Activated CD4-positive, alpha-beta T cell treated with anti-CD3 and anti-CD28 coated beads, Interleukin-2, amount 50 U/mL, for 48 hours (primary cell): ENCODE results near the gene SCYGR4.
A peak's percentile ranks its signal among the peaks of the same experiment; 100 is the strongest.
"Not testable (repeated sequence)": the region's sequence is repeated elsewhere in the genome, so short reads cannot be mapped to it uniquely, and the experiment has no call there.

ENCODE experiments used
- DNase-seq, 2 experiments: peaks; one replicate each; pipeline ENCODE4 v3.0.0-alpha.2; 2020

SCYGR4 gene

DNA sequence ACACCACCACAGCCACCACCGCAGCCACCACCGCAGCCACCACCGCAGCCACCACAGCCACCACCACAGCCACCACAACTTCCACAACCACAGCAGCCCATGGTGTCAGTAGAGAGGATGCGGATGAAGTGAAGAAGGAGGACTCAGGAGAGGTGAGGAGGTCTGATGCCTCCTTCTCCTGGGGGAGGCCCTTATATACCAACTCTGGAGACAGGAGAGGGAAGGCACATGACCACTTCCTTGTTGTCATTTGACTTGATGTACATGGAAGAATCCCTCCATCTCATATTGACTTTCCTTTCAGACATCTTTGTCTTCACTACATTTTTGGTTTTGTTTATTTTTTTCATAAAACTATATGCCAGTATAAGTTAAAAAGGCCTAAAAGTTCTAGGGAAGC, 2.6 kb upstream of the SCYGR4 start, which contains the start of gene SCYGR3:
Gene SCYGR3 (minus strand): TSS at position 101 of the 400 bp plus-strand sequence. CDS start 0 bp downstream, at position 101.
- DNase-seq = no peak

DNA sequence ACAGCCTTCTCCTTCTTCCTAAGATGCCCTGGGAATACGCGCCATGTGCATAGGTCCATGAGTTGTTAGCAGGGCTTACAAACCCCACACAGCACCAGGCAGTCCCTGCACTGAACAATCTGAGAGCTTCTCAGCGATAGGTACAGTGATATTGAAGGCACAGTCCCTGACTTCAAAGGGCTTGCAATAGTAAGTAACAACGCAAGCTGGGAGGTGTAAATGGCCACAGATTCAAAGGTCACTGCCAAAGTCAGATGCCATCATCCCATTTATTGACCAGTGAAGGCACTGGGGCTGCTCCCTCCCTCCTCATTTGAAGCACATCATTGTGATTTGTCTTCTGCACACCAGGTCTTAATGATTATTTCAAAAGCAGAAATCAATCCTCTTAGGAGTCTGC, 2.1 kb upstream of the SCYGR4 start:
- DNase-seq = no peak

DNA sequence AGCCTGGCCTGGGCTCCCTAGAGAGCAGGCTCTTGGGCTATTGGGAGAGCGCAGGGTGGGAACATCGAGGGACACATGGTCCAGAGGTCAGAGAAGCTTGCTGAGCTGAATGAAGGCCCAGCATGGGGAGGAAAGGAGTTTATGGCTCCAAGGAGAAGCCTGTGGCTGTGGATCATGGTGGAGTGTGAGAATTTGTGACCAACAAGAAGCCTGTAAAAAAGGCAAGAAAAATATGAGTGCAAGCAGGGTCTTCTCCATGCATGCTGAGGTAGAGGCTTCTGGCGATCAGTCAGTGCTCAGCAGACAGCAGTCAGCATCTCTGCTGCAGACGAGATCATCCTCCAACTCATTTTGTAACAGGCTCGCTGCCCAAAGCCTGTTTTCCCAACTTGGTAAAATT, 1.4 kb upstream of the SCYGR4 start:
- DNase-seq = no peak

DNA sequence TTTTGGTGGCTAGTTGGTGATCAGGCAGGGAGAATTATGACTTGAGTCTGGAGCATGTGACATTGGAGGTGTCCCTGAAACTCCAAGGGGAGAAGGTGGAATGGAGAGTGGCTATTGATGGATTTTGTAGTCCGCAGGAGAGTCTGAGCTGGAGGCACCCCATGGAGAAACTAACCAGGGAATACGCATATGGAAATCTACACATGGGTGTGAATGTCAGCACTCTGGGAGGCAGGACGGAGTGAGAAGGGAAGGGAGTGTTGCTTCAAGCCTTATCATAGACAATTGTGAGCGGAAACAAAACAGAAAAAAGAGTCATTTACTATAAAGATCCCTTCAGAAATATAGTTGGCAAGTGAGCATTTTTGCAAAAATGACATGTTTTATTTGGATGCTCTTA, 667 bp upstream of the SCYGR4 start:
- DNase-seq = no peak

DNA sequence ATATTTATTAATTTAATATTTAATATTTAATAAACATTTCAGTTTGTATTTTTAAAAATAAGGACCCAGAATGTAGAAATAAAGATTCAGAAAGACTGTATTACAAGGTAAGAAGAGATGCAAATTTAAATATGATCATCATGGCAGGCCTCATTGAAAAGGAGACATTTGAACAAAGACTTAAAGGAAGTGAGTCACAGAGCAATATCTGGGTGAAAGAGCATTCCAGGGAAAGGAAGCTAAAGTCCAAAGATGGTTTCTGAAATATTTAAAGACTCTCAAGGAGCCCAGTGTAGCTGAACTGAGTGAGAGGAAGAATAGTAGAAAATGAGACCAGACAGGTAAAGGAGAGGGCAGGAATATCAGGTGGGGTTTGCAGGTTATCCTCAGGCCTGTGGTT, 5.9 kb downstream of the SCYGR4 start:
- DNase-seq = no peak

DNA sequence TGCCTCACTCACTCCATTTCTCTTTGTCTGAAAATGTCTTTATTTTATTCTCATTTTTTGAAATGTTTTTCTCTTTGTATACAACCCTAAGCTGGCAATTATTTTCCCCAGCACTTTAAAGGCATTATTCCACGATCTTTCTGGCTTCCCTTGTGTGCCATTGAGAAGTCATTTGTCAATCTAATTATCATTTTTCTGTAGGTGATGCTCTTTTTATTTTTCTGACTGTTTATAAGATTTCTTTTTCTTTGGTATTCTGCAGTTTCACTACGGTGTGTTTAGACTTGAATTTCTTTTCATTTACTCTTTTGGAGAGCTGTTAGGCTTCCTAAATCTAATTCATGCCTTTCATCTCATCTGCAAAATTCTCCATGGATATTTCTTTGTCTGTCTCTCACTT, 8.1 kb downstream of the SCYGR4 start:
- no peak for DNase-seq

DNA sequence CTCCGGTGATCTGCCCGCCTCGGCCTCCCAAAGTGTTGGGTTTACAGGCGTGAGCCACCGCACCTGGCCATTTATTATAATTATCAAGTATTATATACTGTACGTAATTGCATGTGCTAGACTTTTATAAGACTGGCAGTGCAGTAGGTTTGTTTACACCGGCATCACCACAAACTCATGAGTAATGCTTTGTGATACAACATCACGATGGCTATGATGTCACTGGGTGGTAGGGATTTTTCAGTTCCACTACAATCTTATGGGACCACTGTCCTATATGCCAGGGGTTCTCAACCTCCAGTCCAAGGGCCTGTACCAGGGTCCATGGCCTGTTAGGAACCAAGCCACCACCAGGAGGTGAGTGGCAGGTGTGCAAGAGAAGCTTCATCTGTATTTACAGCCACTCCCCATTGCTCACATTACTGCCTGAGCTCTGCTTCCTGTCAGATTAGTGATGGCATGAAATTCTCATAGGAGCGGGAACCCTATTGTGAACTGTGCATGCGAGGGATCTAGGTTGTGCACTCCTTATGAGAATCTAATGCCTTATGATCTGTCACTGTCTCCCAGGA, 9.4 kb downstream of the SCYGR4 start:
- DNase-seq = no peak

DNA sequence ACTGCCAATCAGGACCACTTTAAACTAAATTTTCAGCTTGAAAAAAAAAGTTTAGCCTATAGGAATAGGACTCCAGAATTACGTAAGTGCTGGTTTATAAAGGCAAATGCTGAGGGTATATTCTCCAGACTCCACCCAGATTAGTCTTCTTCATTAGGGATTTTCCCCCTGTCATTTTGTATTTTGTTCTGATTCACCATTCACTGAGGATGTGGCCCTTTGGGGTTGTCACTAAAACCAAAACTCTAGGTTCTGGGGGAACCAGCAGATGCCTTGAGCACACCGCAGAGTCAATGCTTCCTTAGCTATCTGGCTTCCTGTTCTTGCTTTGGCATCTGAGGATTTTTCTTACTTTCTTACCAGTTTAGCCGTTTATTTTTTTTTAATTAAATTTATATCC, 10.5 kb downstream of the SCYGR4 start:
- DNase-seq = peak in 1 of 2 experiments; percentile 12

DNA sequence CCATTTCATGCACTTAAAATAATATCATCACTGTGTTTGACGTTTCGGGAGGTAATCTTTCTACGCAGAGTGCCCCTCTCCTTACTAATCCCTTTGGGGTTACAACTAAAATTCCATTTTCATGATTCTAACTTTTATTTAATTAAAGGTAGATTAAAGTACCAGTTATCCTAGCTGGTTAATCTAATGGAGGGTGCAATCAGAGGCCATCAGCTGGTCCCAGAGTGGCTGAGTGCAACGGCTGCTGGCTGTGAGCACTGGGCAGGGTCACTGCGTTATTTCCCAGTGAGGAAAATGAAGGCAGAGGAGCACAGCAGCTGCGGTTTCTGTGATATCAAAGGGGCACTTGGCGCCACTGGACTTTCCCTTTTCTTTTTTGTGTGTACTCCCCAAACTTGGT, 12.1 kb downstream of the SCYGR4 start:
- DNase-seq = no peak

DNA sequence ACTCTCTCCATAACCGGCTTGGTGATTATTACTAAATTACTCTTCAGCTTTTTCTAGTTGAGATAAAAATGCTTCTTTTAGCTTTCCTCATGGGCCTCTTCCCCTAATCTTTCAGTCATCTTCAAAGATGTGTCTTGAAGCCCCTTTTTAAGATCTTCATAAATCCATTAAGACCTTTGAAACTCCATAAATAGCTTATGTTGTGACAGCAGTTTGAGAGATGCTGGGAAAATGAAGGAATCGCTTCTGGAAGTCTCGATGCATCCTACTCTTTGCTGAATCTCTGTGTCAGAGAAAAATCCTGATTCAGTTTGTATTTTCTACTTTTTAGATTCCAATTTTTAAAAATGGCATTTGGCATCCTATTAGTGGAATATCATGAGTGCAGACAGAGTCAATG, 13.0 kb downstream of the SCYGR4 start:
- DNase-seq = no peak

DNA sequence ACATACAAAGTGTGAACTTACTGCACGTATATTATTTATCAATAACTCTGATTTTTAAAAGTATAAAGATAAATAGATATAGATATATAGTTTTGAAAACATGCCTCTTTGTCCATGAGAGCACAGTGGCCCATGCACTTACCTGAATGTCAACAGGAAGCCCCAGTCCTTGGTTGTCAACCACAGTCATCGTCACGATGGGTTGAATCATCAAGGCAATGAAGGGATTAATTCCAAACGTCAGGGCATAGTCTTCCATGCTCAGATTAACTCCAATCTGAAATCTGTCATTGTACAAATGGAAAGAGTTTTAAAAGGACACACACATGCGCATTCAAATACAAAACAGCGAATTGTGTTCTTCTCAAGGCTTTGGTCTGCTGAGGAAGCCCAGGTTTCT, 15.5 kb downstream of the SCYGR4 start:
- DNase-seq = no peak

DNA sequence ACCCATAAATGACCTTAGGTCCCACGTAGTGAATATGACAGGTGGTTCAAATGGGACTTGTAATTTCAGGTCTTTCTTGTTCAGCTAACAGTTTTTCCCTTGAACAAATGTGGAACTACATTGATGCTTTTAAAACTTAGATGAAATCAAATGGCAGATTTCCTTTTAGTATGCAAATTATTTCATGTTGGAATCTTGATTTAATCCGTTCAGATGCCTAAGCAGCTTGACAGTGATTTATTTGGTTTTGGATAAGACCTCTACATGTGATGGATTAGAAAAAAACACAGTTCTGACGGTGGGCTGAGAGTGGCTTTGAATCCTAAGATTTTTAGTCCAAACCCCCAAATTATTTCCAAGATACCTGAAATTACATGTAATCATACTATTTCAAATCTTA, 16.9 kb downstream of the SCYGR4 start:
- no peak for DNase-seq

DNA sequence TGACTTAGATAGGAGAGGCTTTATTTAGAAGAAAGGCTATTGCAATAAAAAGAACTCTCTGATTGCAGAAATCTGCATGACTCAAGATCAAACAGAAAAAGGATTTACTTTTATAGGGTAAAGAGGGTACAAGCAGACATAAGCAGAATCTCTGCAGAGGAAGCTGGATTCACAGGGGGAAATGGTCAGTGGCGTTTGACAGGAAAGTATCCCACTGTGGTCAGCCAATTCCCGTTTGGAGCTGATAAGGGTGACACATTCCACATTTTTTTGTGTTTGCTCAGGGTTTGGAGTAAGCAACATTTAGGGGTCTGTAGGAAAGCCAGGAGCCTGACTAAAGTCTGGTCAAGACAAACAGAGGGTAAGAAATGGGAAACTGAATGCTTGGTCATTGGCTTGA, 25.4 kb downstream of the SCYGR4 start:
- no peak for DNase-seq

DNA sequence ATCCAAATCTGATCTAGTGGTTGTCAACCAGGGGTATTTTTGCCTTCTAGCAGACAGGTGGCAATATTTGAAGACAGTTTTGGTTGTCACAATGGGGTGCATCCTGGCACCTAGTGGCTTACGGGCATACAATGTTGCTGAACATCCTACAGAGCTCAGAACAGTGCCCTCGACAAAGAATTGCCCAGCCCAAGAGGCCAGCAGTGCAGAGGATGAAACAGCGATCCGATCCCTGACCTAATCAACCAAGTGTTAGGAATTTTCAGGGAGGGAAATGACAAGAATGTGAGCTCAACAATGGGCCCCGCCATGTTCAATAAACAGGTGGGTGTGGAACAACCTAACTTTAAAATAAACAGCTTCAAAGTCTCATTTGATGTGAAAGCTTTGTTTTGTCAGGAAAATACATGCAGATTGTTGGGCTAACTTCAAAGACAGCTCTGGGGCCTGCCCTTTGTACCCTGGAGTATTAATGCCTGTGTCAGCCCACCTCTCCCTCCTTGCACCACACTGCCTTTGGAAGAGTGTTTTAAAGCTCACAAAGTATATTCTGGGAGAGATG, 26.8 kb downstream of the SCYGR4 start:
- DNase-seq = no peak

DNA sequence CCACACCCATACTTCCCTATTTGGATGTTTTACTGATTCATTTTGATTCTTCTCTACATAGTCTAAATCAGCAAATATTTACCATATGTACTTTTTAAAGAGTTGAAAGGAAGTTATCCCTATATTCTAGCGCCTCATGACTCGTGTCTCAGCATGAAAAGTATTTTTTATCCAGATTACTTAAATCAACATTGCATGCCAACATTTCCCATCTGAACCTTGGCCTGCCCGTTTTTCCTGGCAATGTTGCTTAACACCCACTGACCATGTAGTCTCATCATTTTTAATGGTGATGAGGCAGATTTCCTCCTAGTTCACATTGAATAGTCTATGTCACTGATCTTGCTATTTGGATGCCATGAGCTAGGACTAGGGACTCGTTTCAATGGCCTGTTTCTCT, 36.1 kb downstream of the SCYGR4 start:
- no peak for DNase-seq

DNA sequence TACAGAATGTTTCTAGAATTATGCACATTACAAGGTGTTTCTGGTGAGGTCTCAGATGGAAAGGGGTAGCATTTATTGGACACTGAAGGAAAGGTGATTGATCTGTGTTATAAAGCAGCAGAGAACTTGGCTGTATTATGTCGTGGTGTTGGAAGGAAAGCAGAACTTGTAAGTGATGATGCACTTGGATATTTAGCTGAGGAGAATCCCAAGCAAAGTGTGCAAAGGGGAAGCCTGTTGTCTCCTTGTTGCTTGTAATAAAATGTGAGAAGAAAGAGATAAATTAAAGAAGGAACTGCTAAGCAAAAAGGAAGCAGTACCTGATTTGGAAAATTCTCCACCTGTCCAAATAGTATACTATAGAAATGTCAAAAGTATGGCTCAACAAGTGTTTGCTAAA, 37.1 kb downstream of the SCYGR4 start:
- DNase-seq = no peak

DNA sequence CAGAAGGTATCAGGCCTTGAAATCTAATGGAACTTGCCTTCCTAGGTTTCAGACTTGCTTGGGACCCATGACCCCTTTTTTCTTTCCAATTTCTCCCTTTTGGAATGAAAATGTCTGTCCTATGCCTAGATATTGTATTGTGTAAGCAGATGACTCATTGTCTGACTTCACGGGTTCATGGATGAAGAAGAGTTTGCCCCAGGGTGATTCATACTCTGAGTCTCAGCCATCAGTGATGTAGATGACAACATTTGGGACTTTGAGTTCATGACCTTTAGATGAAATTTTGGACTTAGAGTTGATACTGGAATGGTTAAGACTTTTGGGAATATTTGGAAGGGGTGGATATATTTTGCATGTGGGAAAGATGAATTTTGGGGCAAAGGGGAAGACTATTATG, 38.2 kb downstream of the SCYGR4 start:
- DNase-seq = no peak

DNA sequence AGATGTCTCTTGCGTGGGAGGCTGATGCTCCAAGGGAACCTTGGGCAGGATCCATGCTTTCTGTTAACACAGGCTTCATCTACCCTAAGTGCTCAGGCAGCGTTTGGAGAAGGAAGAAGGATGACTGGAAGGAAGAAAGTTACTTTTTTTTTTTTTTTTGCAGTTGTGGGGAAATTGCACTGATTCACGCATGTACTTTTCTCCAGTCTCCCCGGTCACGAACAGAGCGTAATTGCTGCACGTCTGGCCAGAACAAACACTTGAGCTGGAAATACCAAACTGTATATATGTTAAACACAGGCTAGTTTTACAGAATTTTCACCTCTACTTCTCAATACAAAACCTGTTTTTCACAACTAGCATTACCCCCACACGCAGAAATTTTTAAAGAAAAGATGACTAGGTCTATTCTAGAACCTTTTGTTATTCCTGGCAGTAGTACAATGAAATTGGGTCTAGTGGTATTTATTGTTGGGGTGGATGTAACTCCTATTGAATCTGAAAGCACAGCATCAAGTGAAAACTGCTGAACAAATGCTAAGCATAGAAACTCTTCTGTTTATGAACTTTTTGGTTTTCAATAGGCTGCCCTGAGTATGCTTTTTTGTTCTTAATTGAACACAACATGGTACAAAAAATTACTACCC, 40.0 kb downstream of the SCYGR4 start:
- DNase-seq = no peak

DNA sequence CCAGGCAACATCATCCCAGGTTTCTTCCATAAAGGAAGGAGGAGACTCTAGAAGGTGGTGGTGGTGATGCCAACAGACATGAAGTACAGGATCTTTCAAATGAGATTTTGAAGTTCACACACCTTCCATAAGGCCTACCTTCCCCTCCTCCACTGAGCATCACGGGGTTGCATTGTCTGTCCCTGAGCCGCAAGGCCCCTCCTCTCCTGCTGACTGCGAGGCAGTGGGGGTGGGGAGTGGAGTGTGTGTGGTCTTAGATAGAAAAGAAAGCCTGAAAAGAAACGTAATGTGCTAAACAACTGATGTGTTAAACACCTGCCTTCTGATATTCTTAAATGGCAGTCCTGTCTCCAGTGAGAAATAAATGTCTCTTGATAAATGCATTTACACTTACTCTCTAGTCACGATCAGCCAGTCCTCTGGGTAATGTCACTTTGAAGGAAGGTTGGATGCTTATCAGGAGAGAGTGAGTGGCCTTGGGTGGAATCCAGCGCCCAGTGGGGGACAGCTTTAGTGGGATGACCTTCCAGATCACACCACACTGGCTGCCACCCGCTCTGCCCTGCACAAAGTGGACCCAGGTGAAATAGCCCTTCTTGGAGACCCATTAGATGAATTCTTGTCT, 43.8 kb downstream of the SCYGR4 start:
- DNase-seq = no peak

DNA sequence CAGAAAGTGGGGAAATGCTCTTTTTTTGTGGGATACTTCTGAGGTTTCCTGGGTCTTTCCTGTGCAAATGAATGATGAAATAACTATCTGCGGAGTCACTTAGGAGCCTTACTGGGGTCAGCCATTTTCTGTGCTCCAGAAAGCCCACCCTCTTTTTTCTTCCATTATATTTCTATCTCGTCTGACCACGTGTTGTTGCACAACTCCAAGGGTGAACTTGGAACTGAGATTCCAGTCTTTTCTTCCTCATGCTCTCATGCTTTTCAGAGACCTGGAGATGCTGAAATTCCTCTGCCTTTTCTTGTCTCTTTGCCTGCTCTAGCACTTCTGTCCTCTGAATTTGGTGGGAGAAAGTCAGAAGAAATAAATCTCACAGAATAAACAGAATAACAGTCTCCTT, 44.5 kb downstream of the SCYGR4 start:
- no peak for DNase-seq

DNA sequence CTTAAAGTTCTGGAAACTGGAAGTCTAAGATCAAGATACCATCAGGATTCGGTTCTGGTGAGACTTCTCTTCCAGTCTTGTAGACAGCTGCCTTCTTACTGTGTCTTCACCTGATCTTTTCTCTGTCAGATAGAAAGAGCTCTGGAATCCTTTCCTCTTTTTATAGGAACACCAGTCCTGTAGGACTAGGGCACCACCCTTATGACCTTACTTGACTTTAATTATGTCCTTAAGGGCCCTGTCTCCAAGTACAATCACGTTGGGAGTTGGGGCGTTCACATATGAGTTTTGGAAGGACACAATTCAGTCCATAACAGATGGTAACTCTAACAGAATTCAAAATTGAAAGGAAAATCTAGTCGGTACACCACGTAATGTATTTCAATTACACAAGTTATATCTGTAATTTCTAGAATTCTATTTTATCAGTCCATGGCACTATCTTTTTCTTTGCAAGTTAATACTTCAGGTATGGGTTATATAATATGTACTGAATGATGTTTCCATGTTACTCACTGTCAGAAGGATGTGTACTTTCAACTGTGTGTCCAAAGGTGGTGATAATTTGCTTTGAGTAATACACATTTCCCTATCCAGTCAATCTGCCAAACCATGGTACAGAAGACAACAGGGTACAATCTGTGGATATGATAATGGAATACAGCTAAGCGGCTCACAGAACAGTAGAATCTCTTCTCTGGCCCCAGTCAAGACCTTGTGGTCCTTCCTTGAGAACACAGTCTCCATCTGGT, 48.1 kb downstream of the SCYGR4 start:
- DNase-seq = no peak

DNA sequence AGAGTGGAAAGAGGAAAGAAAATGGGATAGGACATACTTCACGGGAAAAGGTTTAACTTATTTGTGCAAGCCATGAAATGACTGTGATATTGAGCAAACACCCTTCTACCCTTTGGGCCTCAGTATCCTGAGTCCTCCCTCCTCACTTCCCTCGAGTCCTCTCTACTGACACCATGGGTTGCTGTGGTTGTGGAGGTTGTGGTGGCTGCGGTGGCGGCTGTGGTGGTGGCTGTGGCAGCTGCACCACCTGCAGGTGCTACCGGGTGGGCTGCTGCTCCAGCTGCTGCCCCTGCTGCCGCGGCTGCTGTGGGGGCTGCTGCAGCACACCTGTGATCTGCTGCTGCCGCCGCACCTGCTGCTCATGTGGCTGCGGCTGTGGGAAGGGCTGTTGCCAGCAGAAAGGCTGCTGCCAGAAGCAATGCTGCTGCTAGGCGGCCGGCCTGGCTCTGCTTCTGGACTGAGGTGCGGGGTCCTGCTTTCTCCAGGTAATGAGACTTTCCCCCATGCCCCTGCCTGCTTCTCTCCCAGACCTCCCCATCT, 49.4 kb downstream of the SCYGR4 start, which contains the start of gene SCYGR5:
Gene SCYGR5 (plus strand): TSS at position 174 of the 540 bp plus-strand sequence. CDS start 0 bp downstream, at position 174.
- DNase-seq = not testable (repeated sequence)
